GM23338 (cell line): ENCODE measurements around the gene OTOG. TPM values are rescaled to one million over a fixed set of nuclear protein-coding genes. Genes with fewer than 3 reads are reported as not detected.

Source experiments
- ATAC-seq: fragments of 200-7000 bp; cut with Tn5 transposase; 3 replicates; pipeline ENCODE4 v1.9.1; 2020
- DNase-seq: peaks from one replicate; pipeline ENCODE4 v3.0.0-alpha.2; 2015; ENCODE audit warnings: low spot score
- H2AFZ ChIP-seq: fragments of 200-600 bp; sonication (generic); 2 replicates; pipeline ENCODE4 v1.8.0; 2016; ENCODE audit warnings: antibody characterized with exemption, mild to moderate bottlenecking, moderate library complexity
- H3F3A ChIP-seq: fragments of 200-600 bp; sonication (generic); replicated peaks from 2 replicates; pipeline ENCODE4 v1.8.0; 2017; ENCODE audit warnings: antibody characterized with exemption, mixed run types, low read depth
- H3K27ac ChIP-seq: fragments of 200-600 bp; sonication (generic); 2 replicates; pipeline ENCODE4 v1.6.1; 2016; ENCODE audit warnings: low read depth
- H3K27me3 ChIP-seq: fragments of 200-600 bp; sonication (generic); 2 replicates; pipeline ENCODE4 v1.8.0; 2016; ENCODE audit warnings: mild to moderate bottlenecking, mixed run types, moderate library complexity; ENCODE audit not compliant: insufficient read depth
- H3K36me3 ChIP-seq: fragments of 200-600 bp; sonication (generic); 2 replicates; pipeline ENCODE4 v1.8.0; 2016; ENCODE audit warnings: mild to moderate bottlenecking; ENCODE audit not compliant: insufficient read depth
- H3K4me1 ChIP-seq: fragments of 200-600 bp; sonication (generic); 2 replicates; pipeline ENCODE4 v1.8.0; 2016; ENCODE audit warnings: mild to moderate bottlenecking, moderate library complexity; ENCODE audit not compliant: insufficient read depth
- H3K4me2 ChIP-seq: fragments of 200-600 bp; sonication (generic); 2 replicates; pipeline ENCODE4 v1.7.1; 2017; ENCODE audit warnings: mixed run types
- H3K4me3 ChIP-seq: fragments of 200-600 bp; sonication (generic); 2 replicates; pipeline ENCODE4 v1.6.1; 2016; ENCODE audit warnings: mixed run types
- H3K79me2 ChIP-seq: fragments of 200-600 bp; sonication (generic); replicated peaks from 2 replicates; pipeline ENCODE4 v1.8.0; 2017; ENCODE audit warnings: mild to moderate bottlenecking; ENCODE audit not compliant: insufficient read depth
- H3K9me2 ChIP-seq: fragments of 200-600 bp; sonication (generic); 2 replicates; pipeline ENCODE4 v1.8.0; 2017; ENCODE audit not compliant: insufficient read depth
- H4K20me1 ChIP-seq: fragments of 200-600 bp; sonication (generic); replicated peaks from 2 replicates; pipeline ENCODE4 v1.8.0; 2017; ENCODE audit warnings: mild to moderate bottlenecking; ENCODE audit not compliant: insufficient read depth
- H3K27ac Mint-ChIP-seq: 2 replicates; pipeline ENCODE4 v1.8.0; 2020; ENCODE audit warnings: inconsistent platforms, mild to moderate bottlenecking, moderate library complexity, mixed read lengths
- H3K27me3 Mint-ChIP-seq: 3 replicates; pipeline ENCODE4 v1.8.0; 2022; ENCODE audit warnings: low read depth, mild to moderate bottlenecking, moderate library complexity, mixed read lengths, inconsistent platforms; ENCODE audit not compliant: insufficient read depth, poor library complexity
- H3K36me3 Mint-ChIP-seq: 3 replicates; pipeline ENCODE4 v1.8.0; 2021; ENCODE audit warnings: low read depth, mild to moderate bottlenecking, inconsistent platforms, moderate library complexity, mixed read lengths
- H3K4me1 Mint-ChIP-seq: 3 replicates; pipeline ENCODE4 v1.8.0; 2020; ENCODE audit warnings: mild to moderate bottlenecking, inconsistent platforms, mixed read lengths
- H3K4me3 Mint-ChIP-seq: 3 replicates; pipeline ENCODE4 v1.8.0; 2021; ENCODE audit warnings: moderate library complexity, mild to moderate bottlenecking, inconsistent platforms, mixed read lengths
- H3K9me3 Mint-ChIP-seq: 3 replicates; pipeline ENCODE4 v1.8.0; 2020; ENCODE audit warnings: moderate library complexity, mild to moderate bottlenecking, inconsistent platforms, mixed read lengths
- CREB1 ChIP-seq: fragments of 250-450 bp; sonication (Bioruptor Pico); IDR thresholded peaks from 2 replicates; pipeline ENCODE4 v1.5.0; 2020; ENCODE audit warnings: low read depth, mild to moderate bottlenecking, moderate library complexity
- EZH2 ChIP-seq: fragments of 200-600 bp; sonication (generic); IDR thresholded peaks from one replicate; pipeline ENCODE4 v1.8.0; 2017; ENCODE audit warnings: antibody characterized with exemption, mild to moderate bottlenecking, low read depth; ENCODE audit not compliant: unreplicated experiment
- EZH2phosphoT487 ChIP-seq: fragments of 200-600 bp; sonication (generic); IDR thresholded peaks from one replicate; pipeline ENCODE4 v1.8.1; 2018; ENCODE audit warnings: antibody characterized with exemption; ENCODE audit not compliant: unreplicated experiment
- JUNB ChIP-seq: IDR thresholded peaks from one replicate; pipeline ENCODE4 v1.6.1; 2016; ENCODE audit warnings: antibody characterized with exemption; ENCODE audit not compliant: unreplicated experiment
- NANOG ChIP-seq: IDR thresholded peaks from 2 replicates; pipeline ENCODE4 v1.6.1; 2016; ENCODE audit warnings: antibody characterized with exemption, borderline replicate concordance
- POLR2AphosphoS5 ChIP-seq: IDR thresholded peaks from 2 replicates; pipeline ENCODE4 v1.6.1; 2016; ENCODE audit warnings: antibody characterized with exemption, low read depth
- STAT1 ChIP-seq: IDR thresholded peaks from one replicate; pipeline ENCODE4 v1.6.1; 2016; ENCODE audit warnings: antibody characterized with exemption; ENCODE audit not compliant: unreplicated experiment
- ZNF114 ChIP-seq: fragments of 250-450 bp; sonication (Bioruptor Pico); IDR thresholded peaks from 2 replicates; pipeline ENCODE4 v1.5.0; 2020; ENCODE audit warnings: mild to moderate bottlenecking, moderate library complexity
- ZNF331 ChIP-seq: fragments of 250-450 bp; sonication (Bioruptor Pico); IDR thresholded peaks from 2 replicates; pipeline ENCODE4 v1.5.0; 2020; ENCODE audit warnings: low read depth, mild to moderate bottlenecking, moderate library complexity
- ZNF462 ChIP-seq: fragments of 250-450 bp; sonication (Bioruptor Pico); IDR thresholded peaks from 2 replicates; pipeline ENCODE4 v1.5.0; 2020; ENCODE audit warnings: mild to moderate bottlenecking, moderate library complexity
- polyA plus RNA-seq: library from polyadenylated mRNA; unstranded; fragments of >200 nt; fragmentation: Nextera tagmentation; extraction: Ambion mirVana; gene quantifications from 2 replicates; pipeline ENCODE4 v1.2.1, GENCODE V29; 2016
- total RNA-seq: library from RNA; depleted of rRNA; stranded (reverse); fragments of >200 nt; shearing (Covaris generic); gene quantifications from 2 replicates; pipeline ENCODE4 v1.2.3, GENCODE V29; 2014
- TF ChIP-seq, protein P1 (sequence below): IDR thresholded peaks from one replicate; pipeline ENCODE4 v1.6.1; 2018; ENCODE audit warnings: antibody characterized with exemption; ENCODE audit not compliant: unreplicated experiment
- TF ChIP-seq, protein P2 (sequence below), 2 experiments: fragments of 200-600 bp in 1 of 2; sonication (generic) in 1 of 2; conservative IDR thresholded peaks; 2 replicates each; pipeline versions ENCODE4 v1.5.1 to v1.6.1; 2016 to 2017; ENCODE audit warnings: antibody characterized with exemption in 2 of 2, low read depth in 2 of 2, mild to moderate bottlenecking in 2 of 2, moderate library complexity in 1 of 2
- TF ChIP-seq, protein P3 (sequence below): IDR thresholded peaks from 2 replicates; pipeline ENCODE4 v1.6.1; 2016; ENCODE audit warnings: antibody characterized with exemption

OTOG gene
- total and polyA plus RNA-seq, 2 experiments from 2014 or later, result 0.40 to 0.52 TPM

GRCh38 chr11:17518366-17518765 is 28.7 kb upstream of the OTOG start:
- Histone ChIP-seq H3K9me2 (0 out of 2 replicates have a peak, but pooled peaks cover 5% of the 10 kb centered on the region), H2AFZ (no peak overlapping the region), H3K4me2 (no peak overlapping the region), H3K4me1 (peaks cover 15% of the 10 kb centered on the region; the same call in 1 of the 2 replicates), H3K27ac (no peak overlapping the region), H3K4me3 (no peak overlapping the region), H3K36me3 (no peaks in the 10 kb centered on the region), H3F3A (no peaks in the 10 kb centered on the region), H3K79me2 (no peaks in the 10 kb centered on the region), H4K20me1 (no peaks in the 10 kb centered on the region), H3K27me3 (no peaks in the 10 kb centered on the region)
- TF ChIP-seq ZNF462 (CRISPR knock-in tag) (no peak), NANOG (no peak), ZNF114 (CRISPR knock-in tag) (no peak), ZNF331 (CRISPR knock-in tag) (no peak), JUNB (no peak), CREB1 (CRISPR knock-in tag) (no peak), EZH2phosphoT487 (no peak), EZH2 (no peak), POLR2AphosphoS5 (no peak), STAT1 (no peak)
- TF ChIP-seq, protein P1, sequence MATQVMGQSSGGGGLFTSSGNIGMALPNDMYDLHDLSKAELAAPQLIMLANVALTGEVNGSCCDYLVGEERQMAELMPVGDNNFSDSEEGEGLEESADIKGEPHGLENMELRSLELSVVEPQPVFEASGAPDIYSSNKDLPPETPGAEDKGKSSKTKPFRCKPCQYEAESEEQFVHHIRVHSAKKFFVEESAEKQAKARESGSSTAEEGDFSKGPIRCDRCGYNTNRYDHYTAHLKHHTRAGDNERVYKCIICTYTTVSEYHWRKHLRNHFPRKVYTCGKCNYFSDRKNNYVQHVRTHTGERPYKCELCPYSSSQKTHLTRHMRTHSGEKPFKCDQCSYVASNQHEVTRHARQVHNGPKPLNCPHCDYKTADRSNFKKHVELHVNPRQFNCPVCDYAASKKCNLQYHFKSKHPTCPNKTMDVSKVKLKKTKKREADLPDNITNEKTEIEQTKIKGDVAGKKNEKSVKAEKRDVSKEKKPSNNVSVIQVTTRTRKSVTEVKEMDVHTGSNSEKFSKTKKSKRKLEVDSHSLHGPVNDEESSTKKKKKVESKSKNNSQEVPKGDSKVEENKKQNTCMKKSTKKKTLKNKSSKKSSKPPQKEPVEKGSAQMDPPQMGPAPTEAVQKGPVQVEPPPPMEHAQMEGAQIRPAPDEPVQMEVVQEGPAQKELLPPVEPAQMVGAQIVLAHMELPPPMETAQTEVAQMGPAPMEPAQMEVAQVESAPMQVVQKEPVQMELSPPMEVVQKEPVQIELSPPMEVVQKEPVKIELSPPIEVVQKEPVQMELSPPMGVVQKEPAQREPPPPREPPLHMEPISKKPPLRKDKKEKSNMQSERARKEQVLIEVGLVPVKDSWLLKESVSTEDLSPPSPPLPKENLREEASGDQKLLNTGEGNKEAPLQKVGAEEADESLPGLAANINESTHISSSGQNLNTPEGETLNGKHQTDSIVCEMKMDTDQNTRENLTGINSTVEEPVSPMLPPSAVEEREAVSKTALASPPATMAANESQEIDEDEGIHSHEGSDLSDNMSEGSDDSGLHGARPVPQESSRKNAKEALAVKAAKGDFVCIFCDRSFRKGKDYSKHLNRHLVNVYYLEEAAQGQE, result no peak
- TF ChIP-seq, protein P2, sequence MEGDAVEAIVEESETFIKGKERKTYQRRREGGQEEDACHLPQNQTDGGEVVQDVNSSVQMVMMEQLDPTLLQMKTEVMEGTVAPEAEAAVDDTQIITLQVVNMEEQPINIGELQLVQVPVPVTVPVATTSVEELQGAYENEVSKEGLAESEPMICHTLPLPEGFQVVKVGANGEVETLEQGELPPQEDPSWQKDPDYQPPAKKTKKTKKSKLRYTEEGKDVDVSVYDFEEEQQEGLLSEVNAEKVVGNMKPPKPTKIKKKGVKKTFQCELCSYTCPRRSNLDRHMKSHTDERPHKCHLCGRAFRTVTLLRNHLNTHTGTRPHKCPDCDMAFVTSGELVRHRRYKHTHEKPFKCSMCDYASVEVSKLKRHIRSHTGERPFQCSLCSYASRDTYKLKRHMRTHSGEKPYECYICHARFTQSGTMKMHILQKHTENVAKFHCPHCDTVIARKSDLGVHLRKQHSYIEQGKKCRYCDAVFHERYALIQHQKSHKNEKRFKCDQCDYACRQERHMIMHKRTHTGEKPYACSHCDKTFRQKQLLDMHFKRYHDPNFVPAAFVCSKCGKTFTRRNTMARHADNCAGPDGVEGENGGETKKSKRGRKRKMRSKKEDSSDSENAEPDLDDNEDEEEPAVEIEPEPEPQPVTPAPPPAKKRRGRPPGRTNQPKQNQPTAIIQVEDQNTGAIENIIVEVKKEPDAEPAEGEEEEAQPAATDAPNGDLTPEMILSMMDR (conservative IDR thresholded peaks at IDR 0.05; ENCODE audit: low read depth in 2 of 2), result no peak
- TF ChIP-seq, protein P3, sequence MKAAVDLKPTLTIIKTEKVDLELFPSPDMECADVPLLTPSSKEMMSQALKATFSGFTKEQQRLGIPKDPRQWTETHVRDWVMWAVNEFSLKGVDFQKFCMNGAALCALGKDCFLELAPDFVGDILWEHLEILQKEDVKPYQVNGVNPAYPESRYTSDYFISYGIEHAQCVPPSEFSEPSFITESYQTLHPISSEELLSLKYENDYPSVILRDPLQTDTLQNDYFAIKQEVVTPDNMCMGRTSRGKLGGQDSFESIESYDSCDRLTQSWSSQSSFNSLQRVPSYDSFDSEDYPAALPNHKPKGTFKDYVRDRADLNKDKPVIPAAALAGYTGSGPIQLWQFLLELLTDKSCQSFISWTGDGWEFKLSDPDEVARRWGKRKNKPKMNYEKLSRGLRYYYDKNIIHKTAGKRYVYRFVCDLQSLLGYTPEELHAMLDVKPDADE, result no peak
- H3K4me1 Mint-ChIP-seq, result peaks cover 21% of the 10 kb centered on the region
- peaks cover 5% of the 10 kb centered on the region; the same call in 2 of the 3 replicates for H3K36me3 Mint-ChIP-seq
- no peak overlapping the region for H3K27ac Mint-ChIP-seq
- ATAC-seq (no peak), DNase-seq (no peak)
- H3K27me3 Mint-ChIP-seq, result peaks cover 12% of the 10 kb centered on the region
- no peak overlapping the region for H3K4me3 Mint-ChIP-seq
- H3K9me3 Mint-ChIP-seq, result no peaks in the 10 kb centered on the region; the same call in 2 of the 3 replicates
